Thyroid gland (tissue), 4 donors: ENCODE data around the gene STUM. TPM values are rescaled to one million over a fixed set of nuclear protein-coding genes. Genes with fewer than 3 reads are reported as not detected.

Experiments used
- DNase-seq, 2 donors: peaks; one replicate each; pipeline ENCODE4 v3.0.0-alpha.2; 2019
- H3K27ac ChIP-seq, 3 donors: fragments of 200-600 bp; sonication (generic); 1 replicate in 2 of 3; 2 replicates in 1 of 3; pipeline ENCODE4 v1.5.1; 2016 to 2019; ENCODE audit warnings: mild to moderate bottlenecking in 1 of 3, moderate library complexity in 1 of 3
- H3K27me3 ChIP-seq: fragments of 200-600 bp; sonication (generic); one replicate; pipeline ENCODE4 v1.5.1; 2019
- H3K36me3 ChIP-seq, 2 donors: fragments of 200-600 bp; sonication (generic); one replicate each; pipeline ENCODE4 v1.5.1; 2016 to 2019
- H3K4me1 ChIP-seq, 2 donors: fragments of 200-600 bp; sonication (generic); one replicate each; pipeline ENCODE4 v1.5.1; 2017 to 2019
- H3K4me3 ChIP-seq, 3 donors: fragments of 200-600 bp; sonication (generic); replicated peaks in 1 of 3; 1 replicate in 2 of 3; 2 replicates in 1 of 3; pipeline ENCODE4 v1.5.1; 2016; ENCODE audit warnings: mild to moderate bottlenecking in 1 of 3
- H3K9me3 ChIP-seq: fragments of 200-600 bp; sonication (generic); one replicate; pipeline ENCODE4 v1.5.1; 2017
- CTCF ChIP-seq, 6 experiments: fragments of 200-600 bp in 3 of 6; fragments of 450-650 bp in 3 of 6; sonication (generic) in 3 of 6; IDR thresholded peaks; one replicate each; pipeline ENCODE4 v1.5.1; 2016 to 2019; ENCODE audit warnings: antibody characterized with exemption in 6 of 6, mild to moderate bottlenecking in 2 of 6, inconsistent platforms in 1 of 6, moderate library complexity in 1 of 6
- POLR2A ChIP-seq, 2 donors: fragments of 450-650 bp; IDR thresholded peaks; one replicate each; pipeline ENCODE4 v1.6.1; 2017; ENCODE audit warnings: antibody characterized with exemption in 2 of 2, mild to moderate bottlenecking in 2 of 2, moderate library complexity in 1 of 2
- WGBS, 2 donors: methylation state at CpG; one replicate each; pipeline ENCODE4 v1.1.5; 2017; 5-methylcytosine and 5-hydroxymethylcytosine counted together
- intact Hi-C: fragments of 100-400 bp; cut with DNase I; formaldehyde crosslinking; loops from one replicate; pipeline ENCODE4 v1.15.1; 2023
- total RNA-seq, 4 donors: library from RNA; depleted of rRNA; stranded (reverse); fragments of >200 nt; gene quantifications; one replicate each; pipeline ENCODE4 v1.2.3, GENCODE V29; 2016

Gene STUM
- total RNA-seq, 4 donors from 2014 or later, result 0.22 to 1.1 (median 0.48) TPM

GRCh38 chr1:226646870-226647449 is 98.4 kb downstream of the STUM start:
- H3K36me3 ChIP-seq, result peaks cover 10 to 12% of the 10 kb centered on the region in 2 donors
- no peaks in the 10 kb centered on the region for H3K9me3 ChIP-seq
- intact Hi-C loops, result no loop called here
- no peak overlapping the region for H3K27ac ChIP-seq
- DNase-seq, result no peak
- H3K4me1 ChIP-seq, result peaks cover 0 to 4% of the 10 kb centered on the region in 2 donors
- H3K4me3 ChIP-seq, result no peak overlapping the region
- no peaks in the 10 kb centered on the region for H3K27me3 ChIP-seq
- 93 to 95% methylated on average over 15 to 16 of the region's 16 CpGs for WGBS, 2 donors
- no peak for TF ChIP-seq CTCF (IDR thresholded peaks at IDR 0.05)
- TF ChIP-seq POLR2A (IDR thresholded peaks at IDR 0.05), result no peak

GRCh38 chr1:226647719-226648118 is 99.2 kb downstream of the STUM start:
- H3K4me3 ChIP-seq, result no peak overlapping the region
- DNase-seq, result no peak
- no peaks in the 10 kb centered on the region for H3K9me3 ChIP-seq
- intact Hi-C loops, result no loop called here
- no peaks in the 10 kb centered on the region for H3K27me3 ChIP-seq
- H3K4me1 ChIP-seq, result peaks cover 0 to 4% of the 10 kb centered on the region in 2 donors
- 94 to 97% methylated on average over 6 to 8 of the region's 8 CpGs for WGBS, 2 donors
- no peak overlapping the region for H3K27ac ChIP-seq
- H3K36me3 ChIP-seq, result peaks cover 10 to 12% of the 10 kb centered on the region in 2 donors
- no peak for TF ChIP-seq CTCF (IDR thresholded peaks at IDR 0.05)
- no peak for TF ChIP-seq POLR2A (IDR thresholded peaks at IDR 0.05)

- Histone ChIP-seq H3K36me3 (peaks cover 10 to 12% of the 10 kb centered on the region in 2 donors), H3K27ac (no peak overlapping the region), H3K27me3 (no peaks in the 10 kb centered on the region), H3K4me1 (peaks cover 0 to 8% of the 10 kb centered on the region in 2 donors), H3K9me3 (no peaks in the 10 kb centered on the region), H3K4me3 (no peak overlapping the region)
- 91 to 92% methylated on average over 6 of the region's 6 CpGs for WGBS, 2 donors
- intact Hi-C loops, result no loop called here
- no peak for DNase-seq
- no peak for TF ChIP-seq POLR2A (IDR thresholded peaks at IDR 0.05)
These were observed 99.9 kb downstream of the STUM start for GRCh38 chr1:226648421-226648820.

GRCh38 chr1:226649244-226649643 is 100.7 kb downstream of the STUM start:
- H3K27me3 ChIP-seq, result no peaks in the 10 kb centered on the region
- WGBS, 2 donors, result 88 to 91% methylated on average over 8 of the region's 8 CpGs
- TF ChIP-seq CTCF (IDR thresholded peaks at IDR 0.05) (no peak), POLR2A (IDR thresholded peaks at IDR 0.05) (no peak)
- no peak overlapping the region for H3K4me3 ChIP-seq
- H3K9me3 ChIP-seq, result no peaks in the 10 kb centered on the region
- intact Hi-C loops, result no loop called here
- H3K36me3 ChIP-seq, result peaks cover 10 to 12% of the 10 kb centered on the region in 2 donors
- no peak overlapping the region for H3K27ac ChIP-seq
- no peak for DNase-seq
- peaks cover 5 to 17% of the 10 kb centered on the region in 2 donors for H3K4me1 ChIP-seq

- intact Hi-C loops, result no loop called here
- H3K4me1 ChIP-seq, result peaks cover 10 to 22% of the 10 kb centered on the region in 2 donors
- DNase-seq, result no peak
- no peaks in the 10 kb centered on the region for H3K9me3 ChIP-seq
- no peak overlapping the region for H3K4me3 ChIP-seq
- TF ChIP-seq CTCF (IDR thresholded peaks at IDR 0.05) (no peak), POLR2A (IDR thresholded peaks at IDR 0.05) (no peak)
- WGBS, 2 donors, result 72 to 82% methylated on average over 7 of the region's 7 CpGs
- H3K36me3 ChIP-seq, result peaks cover 10 to 12% of the 10 kb centered on the region in 2 donors
- no peaks in the 10 kb centered on the region for H3K27me3 ChIP-seq
- no peak overlapping the region for H3K27ac ChIP-seq
These were observed 101.2 kb downstream of the STUM start for GRCh38 chr1:226649780-226650179.
